GM18867 (cell line): ENCODE results near the gene PIK3C2B.

Experiments
- ATAC-seq: cut with Tn5 transposase; IDR thresholded peaks from one replicate; pipeline ENCODE4 v1.9.1; 2021; ENCODE audit warnings: mild to moderate bottlenecking, moderate library complexity; ENCODE audit not compliant: unreplicated experiment

The PIK3C2B gene

DNA sequence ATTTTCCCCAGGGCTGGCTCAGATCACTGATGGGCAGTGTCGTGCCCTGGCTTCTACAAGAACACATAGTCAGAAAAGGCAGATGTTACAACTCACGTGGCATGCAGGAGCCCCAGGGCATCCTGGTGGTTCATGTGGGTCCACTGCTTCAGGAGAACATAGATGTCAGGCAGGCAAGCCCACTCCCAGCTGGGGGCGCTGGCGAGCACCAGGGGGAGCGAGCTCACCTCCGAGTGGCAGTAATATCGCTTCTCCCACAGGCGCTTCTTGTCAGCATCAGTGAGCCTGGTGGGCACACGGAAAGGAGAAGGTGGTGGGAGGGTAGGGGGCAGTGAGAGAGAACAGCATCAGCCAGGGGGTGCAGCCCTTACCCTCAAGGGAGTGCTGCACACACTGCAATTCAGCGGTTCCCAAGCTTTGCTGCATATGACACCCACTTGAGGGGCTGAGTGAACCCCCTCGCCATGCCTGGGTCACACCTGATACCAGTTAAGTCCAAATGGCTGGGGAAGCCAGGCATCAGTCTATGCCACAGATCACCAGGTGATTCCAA, 48.7 kb downstream of the PIK3C2B start:
- ATAC-seq: no peak
